Ramos (cell line): ENCODE measurements around the gene TBL1X.

Experiments
- in situ Hi-C: fragments of 300-500 bp; cut with MboI; formaldehyde crosslinking; loops from one replicate; pipeline ENCODE4 v1.14.3; 2022; ENCODE audit warnings: low sequenced_read_pairs; ENCODE audit not compliant: unreplicated experiment

Gene TBL1X

DNA sequence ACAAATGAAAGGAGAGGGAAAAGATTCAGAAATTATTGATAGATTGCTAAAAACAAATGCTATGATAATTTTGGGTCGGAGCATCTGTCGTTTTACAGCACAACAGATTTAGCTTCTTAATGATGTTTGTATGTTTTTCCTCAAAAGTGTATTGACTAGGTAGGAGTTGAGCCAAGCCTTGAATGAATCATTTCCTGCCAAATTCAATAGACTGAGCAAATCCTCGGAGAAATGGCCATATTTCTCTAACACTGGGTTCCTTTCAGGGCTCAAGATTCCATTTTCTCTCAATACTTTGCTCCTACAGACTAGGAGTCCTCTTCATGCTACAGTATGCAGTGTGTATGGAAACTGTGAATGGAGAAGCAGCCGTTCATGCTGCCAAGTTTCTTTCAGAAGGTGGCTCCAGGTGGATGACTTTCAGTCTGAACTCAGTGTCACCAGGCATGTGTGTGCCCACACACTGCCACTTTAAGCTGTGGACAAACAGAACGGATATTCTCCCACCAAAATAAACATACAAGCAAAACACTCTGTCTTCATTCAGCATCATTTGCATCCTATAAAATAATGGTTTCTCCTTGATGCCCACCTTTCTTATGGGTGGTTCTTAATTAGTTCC is 146.0 kb downstream of the TBL1X start:
- in situ Hi-C loops: no loop called here

DNA sequence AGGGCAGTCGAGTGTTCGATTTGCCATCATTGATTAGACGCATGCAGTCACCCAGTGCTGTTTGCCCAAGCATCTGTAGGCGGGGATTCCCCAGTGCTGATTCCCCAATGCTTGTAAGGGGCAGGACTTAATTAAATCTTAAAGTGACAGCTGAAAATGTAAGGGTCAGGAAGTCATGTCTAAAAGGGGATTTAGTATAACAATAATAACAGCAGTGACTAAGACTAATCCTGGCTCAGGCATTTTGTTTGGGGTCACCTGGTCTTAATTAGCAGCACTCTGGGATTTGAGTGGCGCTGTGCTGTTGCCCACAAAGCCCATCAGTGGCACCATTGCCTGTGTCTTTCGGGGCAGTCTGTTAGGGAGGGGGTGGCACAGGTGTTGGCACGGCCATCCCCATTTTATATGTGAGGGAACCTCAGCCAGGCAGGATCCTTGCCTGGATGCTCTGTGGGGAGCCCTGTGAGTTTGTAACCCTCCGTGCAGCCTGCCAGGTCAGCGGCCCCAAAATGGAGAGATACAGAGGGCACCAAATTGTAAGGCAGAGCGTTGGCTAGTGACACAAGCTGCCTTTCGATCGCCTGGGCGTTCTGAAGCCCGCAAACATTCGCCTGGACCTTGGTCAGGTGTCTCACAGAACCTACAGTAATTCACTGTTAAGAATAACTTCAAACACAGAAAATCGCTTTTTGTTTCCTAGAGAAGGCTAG is 146.7 kb downstream of the TBL1X start:
- in situ Hi-C loops: no loop called here

DNA sequence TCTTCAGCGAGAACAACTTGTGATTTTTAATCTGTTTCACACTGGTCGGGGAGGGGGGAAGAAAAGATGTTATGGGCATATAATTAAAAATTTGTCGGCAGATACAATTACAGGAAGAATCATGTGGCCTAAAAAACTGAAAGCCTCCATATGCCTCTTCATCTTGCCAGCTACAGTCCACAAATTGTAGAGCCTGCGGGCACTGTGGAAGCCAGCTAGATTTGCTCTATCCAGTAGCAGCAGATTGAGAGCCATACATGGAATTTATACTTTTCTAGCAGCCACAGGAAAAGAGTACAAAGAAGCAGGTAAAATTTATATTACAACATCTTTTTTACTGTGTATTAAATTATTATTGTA is 147.3 kb downstream of the TBL1X start:
- in situ Hi-C loops: no loop called here

DNA sequence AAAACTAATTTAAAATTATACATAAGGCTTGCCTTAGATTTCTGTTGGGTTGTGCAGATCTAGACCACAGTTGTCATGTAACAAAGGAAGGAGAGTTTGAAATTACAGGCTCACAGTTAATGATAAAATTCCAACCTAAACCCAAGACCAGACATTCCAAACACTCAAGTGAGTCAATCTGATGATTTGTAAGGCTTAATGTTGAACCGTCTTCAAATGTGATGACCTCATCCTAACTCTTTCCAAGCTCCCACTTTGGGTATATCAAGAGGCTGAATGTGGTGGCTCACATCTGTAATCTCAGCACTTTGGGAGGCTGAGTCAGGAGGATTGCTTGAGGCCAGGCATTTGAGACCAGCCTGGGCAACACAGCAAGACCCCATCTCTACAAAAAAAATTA is 149.2 kb downstream of the TBL1X start:
- in situ Hi-C loops: no loop called here

DNA sequence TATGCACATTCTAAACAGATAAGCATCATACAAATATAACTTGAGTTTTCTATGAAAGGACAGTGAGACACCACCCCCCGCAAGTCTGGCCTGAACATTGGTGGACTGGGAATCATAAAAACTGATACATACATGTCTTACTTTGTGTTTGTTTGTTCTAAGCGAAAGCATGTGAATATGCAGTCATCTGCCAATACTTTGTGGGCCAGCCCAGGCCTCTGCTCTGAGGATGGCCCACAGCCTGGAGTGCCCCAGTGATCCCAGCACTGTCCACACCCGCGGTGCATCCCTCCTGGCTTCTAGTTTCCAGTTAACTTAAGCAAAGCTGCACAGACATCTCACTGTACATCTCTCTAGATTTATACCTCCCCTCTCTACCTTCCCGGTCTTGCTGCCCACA is 154.3 kb downstream of the TBL1X start:
- in situ Hi-C loops: no loop called here

DNA sequence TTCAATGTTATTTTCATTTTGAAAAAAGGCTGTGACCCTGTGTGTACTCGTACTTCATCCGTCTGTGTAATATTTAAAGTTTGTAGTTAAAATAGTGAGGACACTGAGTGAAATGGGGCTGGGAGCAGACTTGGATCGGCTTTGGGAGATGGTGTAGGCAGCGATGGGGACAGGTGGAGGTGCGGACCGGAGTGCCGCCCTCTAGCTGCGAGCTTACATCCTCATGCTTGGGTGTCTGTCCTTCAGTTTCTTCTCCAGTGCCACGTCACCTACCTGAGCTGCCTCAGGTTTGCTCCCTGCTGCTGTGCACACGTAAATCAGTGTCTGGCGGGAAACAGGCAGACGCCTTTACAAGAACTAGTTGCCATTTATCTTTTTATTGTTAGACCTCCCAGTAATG is 154.7 kb downstream of the TBL1X start:
- in situ Hi-C loops: no loop called here

DNA sequence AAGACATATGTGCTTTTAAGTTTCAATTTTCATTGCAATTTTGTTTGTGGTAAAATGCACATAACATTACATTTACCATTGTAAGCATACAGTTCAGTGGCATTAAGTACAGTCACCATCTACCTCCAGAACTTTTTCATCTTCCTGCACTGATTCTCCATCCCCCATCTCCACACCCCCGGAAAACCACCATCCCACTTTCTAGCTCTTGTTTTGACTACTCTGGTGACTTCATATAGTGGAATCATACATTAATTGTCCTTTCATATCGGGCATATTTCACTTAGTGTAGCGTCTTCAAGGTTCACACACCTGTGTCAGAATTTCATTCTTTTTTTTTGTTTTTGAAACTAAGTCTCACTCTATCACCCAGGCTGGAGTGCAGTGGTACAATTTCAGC is 157.3 kb downstream of the TBL1X start:
- in situ Hi-C loops: no loop called here

DNA sequence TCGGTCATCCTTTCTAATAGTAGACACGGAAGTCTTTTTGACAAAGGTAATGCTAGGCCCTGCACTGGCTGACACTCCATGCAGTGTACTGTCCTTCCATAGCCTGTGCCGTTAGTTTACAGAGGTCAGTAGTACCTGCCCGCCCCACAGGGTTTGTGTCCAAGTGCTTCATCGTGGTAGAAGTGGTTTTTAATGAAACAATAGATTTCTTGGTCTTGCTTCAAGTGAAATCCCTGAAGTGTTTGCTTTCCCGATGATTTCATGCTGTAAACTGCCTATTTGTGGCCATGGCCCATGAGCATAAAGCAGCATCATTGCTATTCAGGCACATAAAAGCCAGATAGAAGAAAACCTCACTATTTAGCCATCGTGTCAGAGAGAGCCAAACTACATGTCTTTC is 161.5 kb downstream of the TBL1X start:
- in situ Hi-C loops: no loop called here

DNA sequence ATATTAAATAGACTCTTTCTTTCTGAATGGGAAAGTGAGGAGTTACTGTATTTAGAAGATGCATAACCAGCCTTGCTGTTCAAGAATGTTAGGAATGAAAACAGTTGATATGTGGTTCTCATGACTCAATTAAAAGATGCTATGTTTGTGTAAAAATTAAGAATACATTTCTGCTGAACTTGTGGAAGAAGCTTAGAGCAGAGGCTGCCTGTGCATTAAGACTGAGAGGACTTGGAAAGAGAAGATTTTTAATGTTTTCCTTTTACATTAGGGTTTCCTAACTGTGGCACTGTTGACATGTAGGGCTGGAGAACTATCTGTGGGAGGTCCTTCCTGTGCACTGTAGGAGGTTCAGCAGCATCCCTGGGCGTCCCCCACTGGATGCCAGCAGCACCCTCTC is 163.1 kb downstream of the TBL1X start:
- in situ Hi-C loops: no loop called here

DNA sequence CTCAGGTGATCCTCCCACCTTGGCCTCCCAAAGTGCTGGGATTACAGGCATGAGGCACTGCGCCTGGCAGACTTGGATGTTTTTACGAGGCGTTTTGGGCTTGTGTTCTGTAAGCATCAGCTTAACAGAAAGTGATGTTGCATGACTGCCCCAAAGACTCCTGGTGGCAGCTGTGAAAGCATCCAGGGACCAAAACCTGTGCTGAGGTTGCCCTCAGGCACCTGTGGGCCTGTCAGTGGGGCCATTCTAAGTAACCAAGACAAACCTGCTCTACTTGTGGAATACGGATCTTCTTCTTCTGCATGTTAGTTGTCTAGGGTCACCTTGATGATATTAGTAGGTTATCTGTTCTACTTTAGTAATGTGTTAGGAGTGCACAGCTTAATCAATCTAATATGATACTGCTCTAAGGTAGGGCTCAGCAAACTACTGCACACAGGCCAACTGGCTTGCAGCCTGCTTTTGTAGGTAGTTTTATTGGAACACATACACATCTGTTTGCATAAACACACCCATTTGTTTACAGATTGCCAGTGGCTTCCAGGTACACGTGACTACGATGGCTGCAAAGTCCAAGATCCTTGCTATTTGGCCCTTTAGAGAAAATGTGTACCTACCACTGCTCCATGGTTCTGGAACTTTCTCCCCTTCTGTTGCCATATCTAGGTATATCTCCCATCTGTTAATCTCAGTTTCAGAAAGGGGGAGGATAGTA is 164.1 kb downstream of the TBL1X start:
- in situ Hi-C loops: no loop called here

DNA sequence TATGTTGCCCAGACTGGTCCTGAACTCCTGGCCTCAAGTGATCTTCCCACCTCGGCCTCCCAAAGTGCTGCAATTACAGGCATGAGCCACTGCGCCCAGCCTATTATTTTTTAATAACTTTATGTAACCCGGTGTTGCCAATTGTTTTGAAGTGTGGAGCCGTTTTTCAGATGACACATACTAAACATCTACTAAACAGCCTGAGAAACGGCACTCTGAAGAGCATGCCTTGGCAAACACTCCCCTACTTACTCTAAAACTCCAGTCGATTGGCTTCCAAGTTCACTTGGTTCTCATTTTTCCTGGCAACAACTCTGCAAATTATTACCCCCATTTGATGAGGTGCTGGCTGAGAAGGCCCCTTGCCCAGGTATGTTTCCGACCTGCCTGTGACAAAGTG is 169.7 kb downstream of the TBL1X start:
- in situ Hi-C loops: no loop called here

DNA sequence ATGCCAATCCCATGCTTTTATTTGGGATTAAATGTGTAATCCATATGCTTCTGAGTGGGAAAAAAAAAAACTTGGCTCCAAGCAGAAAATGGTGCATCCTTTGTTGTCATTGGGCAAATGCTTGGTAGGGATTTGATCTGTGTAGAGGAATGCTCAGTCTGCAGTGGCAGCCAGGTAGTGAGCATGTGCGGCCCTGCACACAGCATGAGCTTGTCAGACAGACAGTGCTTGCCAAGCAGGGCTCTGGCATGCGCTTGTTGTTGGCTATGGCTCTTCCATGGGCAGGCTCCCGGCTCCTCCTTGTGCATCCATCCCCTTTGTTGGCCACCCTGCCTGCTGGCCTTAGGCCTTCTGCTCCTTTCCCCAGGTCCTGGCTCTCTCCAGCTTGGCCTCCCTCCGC is 170.5 kb downstream of the TBL1X start:
- in situ Hi-C loops: no loop called here

DNA sequence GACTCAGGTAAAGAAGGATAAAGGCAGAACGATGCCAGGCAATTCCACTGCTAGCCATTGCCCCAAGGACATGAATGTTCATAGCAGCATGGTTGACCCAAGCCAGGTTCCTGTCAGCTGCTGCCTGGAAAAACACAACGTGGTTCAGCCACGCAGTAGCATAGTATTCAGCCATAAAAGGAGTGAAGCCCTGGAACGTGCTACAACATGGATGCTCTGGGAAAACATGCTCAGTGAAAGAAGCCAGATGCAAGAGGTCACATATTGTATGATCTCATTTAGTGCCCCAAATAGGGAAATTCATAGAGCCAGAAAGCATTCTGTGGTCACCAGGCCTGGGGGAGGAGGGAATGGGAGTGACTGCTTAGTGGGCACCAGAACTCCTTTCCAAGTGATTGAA is 170.9 kb downstream of the TBL1X start:
- in situ Hi-C loops: no loop called here

DNA sequence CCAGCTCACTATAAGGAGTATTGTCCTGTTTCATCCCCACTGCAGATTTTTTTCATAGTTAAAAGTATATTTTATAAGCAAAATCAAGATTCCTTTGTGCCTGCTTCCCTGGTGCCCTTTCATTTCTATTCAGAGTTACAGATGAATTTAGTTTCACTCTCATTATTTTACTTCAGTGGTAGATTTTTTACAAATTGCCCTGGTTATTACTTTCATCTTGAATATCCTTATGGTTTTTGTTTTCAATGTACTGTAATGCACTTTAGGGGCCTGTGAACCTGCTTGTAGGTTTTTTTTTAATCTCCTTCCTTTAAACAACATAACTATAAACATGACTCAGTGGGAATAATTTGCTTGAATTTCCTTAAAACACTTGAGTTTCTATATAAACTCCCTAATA is 174.0 kb downstream of the TBL1X start:
- in situ Hi-C loops: no loop called here

DNA sequence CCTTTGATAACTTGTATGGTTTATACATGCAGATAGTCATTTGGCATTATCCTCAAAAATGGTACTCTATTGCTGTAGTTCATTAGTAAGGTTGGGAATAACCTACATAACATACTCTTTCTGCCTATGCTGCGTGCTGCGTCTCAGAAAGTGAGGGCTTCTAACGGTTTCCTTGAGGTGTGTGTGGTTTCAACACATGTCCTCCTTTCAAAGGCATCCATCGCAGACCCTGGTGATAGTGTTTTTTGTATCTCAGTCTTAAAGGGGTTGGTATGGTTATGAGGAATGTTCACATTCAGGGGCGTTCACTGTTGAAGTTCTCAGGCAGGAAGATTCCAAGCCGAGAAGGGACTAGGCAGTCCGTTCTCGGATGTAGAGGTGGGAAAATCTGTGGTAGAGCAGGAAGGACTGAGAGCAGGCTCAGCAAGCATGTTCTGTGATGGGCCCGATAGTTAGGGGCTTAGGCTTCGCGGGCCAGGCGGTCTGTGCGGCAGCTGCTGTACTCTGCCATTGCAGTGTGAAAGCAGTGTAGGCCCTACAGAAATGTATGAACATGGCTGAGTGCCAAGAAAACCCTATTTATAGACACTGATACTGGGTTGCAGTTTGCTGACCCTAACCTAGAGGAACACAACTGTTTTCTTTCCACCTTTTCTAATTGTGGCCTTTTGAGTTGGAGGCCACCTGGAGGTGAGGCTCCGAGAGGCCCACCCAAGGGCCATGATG is 177.6 kb downstream of the TBL1X start:
- in situ Hi-C loops: no loop called here

DNA sequence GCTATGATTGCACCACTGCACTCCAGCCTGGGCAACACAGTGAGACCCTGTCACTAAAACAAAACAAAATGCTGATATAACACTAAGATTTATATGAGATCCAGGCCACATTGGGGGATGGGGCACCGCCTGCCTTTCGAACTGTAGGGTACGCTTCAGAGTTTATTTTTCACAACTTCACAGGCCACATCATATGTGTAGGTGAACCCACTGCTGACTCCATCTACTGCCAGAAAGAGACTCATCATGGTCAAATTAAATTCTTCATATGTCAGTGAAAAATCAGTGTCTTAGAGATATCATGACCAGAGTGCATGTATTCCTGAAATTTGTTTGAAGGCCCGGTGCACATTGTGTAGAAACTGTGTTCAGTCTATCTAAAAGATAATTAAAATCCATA is 178.9 kb downstream of the TBL1X start:
- in situ Hi-C loops: no loop called here

DNA sequence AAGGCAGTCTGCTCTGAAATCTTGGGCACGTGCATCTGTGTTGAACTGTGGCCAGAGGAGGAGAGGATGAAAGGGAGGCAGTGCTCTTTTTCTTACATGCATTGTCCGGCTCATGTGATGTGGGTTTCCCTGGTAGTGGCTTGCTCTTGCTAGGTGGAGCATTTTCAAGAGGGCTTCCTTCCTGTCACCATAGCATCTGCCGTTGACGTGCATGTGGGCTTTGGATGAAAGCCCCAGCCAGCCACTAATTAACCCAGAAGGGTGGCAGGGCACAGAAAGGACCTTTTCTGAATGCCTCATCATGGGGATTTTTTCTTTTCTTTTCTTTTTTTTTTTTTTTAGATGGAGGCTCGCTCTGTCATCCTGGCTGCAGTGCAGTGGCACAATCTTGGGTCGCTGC is 179.5 kb downstream of the TBL1X start:
- in situ Hi-C loops: no loop called here

DNA sequence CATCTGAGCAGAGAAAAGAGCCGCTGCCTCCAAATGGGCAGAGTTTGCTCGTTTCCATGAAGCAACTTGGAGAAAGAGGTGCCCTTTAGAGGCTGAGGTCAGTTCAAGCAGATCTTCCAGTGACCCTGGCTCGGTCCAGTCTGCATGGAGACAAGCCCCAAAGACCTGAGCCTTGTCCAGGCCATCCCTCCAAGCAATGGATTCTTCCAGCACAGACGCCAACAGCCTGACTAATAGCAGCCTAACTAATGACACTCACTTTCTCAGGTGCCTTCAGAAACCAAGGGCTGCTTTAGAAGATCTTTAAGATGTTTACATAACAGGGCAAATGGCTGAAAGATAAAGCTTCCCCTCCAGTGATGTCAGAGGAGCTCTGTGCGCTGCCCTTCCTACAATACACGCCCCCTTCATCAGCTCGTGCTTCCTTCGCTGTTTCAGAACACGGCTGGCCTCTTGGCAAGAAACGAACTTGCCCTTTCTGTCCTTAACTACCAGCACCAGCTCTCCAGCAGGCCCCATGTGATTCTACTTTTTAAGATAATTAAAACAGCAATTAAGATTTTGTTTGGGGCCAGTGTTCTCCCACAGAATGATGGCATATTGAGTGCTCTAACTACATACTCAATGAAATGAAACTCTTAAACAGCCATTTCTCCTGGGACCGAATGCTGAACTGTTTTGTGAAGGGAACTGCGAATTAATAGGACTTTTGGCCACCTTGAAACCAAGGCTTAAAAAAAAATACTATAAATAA is 181.8 kb downstream of the TBL1X start:
- in situ Hi-C loops: no loop called here

DNA sequence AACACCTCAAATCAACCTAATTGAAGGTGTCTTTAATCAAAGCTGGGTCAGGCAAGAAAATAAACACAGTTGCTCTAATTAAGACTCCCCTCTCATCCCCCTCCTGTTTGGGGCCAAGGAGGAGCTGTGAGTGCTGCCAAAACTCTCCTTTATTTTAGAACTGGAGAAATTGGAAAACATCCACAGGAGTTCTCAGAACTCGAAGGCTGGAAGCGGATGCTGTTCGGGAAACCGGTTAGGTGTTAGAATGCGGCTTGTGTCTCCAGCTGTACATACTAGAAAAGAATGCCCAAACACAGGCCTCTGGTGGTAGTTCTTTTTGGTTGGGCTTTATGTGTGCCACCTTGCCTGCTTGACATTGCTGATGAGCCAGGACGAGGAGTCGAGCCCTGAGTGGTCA is 182.6 kb downstream of the TBL1X start:
- in situ Hi-C loops: no loop called here

DNA sequence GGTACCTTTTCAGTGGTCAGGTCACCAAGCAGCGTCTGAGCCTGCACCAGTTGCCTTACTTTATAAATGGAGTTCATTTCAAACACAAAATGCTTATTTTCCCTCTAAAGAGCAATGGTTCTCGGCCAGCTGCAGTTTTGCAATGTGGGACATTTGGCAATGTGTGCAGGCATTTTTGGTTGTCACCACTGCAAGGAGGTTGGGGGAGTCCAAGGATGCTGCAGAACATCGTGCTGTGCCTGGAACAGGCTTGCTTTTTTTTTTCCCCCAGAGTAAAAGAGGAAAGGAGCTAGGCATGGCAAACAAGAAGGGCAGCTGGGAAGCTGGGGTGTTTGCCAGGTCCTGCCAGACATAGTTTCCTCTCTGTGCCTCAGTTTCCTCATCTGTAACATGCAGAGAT is 185.2 kb downstream of the TBL1X start:
- in situ Hi-C loops: no loop called here
